ENCODE measurements around the gene FBLN2.
"Not testable (repeated sequence)": the region's sequence is repeated elsewhere in the genome, so short reads cannot be mapped to it uniquely, and the experiment has no call there.

FBLN2 gene

DNA sequence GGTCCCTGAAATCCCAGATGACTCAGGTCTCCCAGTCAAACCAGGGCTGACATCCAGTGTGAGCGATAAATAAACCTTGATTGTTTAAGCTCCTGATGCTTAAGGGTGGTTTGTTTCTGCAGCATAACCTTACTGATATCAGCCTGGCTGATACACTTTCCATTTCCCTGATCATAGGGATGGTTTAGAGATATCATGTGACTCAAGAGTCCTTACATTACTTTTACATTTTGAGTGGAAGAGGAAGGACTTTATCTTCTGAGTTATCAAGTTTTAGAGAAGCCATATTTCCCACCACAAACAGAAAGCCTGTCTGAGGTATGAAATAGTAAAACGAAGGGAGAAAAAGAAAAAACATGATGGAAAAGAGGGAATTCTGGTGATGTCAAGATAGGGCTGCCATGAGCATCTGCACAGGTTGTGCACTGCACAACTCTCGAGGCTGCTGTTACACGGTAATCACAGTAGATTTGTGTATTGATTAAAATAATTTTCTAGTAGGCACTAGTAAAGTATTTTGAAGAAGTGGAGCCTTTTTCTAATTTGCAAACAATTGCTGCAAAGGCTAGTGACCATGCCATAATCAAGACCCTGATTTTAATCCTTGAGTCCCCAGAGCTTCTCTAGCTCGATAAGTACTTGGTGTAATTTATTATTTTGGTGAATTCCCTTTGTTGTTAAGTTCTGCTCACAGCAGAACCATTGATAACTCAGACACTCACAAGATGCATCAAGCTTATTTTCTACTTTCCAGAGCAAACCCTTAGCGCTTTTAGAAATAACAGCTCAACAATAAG is 34.1 kb upstream of the FBLN2 start:
- DNase-seq: no peak

- no peak for DNase-seq
These were observed 32.9 kb upstream of the FBLN2 start for GRCh38 chr3:13515786-13516759.

DNA sequence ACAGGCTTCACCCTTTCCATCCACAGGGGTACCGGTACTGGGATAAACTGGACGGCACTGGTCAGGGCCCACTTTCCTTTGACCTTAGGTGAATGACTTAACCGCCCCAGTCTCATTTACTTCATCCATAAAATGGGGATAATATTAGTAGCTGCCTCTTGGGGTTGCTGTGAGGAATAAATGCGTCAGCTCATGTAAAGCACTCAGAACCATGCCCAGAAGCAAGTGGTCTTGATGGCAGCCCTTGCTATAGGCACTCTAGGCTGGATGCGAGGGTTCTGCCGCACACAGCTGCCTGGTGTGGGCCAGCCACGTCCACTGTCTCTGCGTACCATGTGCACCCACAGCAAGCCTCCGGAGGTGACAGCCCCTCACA is 32.2 kb upstream of the FBLN2 start:
- DNase-seq: no peak

DNA sequence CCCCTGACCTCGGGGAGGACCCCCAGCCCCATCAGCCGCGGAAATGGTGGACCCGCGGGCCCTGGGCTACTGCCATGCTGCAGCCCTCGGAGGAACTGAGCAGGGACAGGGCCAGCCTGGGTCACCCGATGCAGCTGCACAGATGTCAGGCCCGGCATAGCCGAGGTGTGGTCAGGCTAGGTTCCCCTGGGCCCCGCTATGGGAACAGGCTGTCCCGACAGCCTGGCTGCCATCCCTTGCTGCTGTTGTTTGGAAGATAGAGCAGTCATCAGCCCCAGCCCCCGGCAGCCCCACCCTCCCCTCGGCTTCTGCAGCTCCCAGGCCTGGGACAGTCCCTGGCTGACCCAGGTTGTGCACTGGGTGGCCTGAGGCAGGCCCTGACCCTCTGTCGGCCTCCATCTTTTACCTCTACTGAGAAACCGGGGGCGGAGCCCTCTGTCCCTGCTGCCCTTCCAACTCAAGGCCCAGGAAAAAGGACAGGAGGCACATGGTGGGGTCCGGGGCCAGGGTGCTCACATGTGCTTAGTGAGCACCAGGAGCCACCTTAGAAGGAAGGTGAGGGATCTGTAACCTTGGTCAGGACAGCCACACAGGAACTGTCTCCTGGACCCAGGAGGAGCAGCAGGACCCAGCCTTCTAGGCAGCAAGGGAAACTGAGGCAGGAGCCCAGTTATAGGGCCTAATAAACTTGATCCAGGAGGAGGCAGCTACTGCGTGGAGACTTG is 31.5 kb upstream of the FBLN2 start:
- DNase-seq: no peak

GRCh38 chr3:13518516-13518953 is 30.4 kb upstream of the FBLN2 start:
- no peak for DNase-seq

- DNase-seq: no peak
These were observed 29.7 kb upstream of the FBLN2 start for GRCh38 chr3:13519006-13519791.

GRCh38 chr3:13520326-13520880 is 28.5 kb upstream of the FBLN2 start:
- DNase-seq: no peak

DNA sequence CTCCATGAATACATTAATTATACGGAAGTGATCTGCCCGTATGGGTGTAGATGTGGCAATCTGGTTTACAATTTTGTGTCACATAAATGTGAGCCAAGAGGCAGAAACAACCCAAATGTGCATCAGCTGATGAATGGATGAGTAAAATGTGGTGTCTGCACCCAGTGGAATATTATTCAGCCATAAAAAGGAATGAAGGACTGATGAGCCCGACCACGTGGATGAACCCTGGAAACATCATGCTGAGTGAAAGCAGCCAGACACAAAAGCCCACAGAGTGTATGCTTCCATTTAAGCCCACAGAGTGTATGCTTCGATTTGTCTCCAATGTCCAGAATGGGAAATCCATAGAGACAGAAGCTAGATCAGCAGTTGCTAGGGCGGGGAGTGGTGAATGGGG is 27.6 kb upstream of the FBLN2 start:
- no peak for DNase-seq

- DNase-seq: not testable (repeated sequence)
These were observed 27.2 kb upstream of the FBLN2 start for GRCh38 chr3:13521749-13522148.

GRCh38 chr3:13522236-13522635 is 26.7 kb upstream of the FBLN2 start:
- no peak for DNase-seq

- no peak for DNase-seq
These were observed 23.8 kb upstream of the FBLN2 start for GRCh38 chr3:13524979-13525669.

DNA sequence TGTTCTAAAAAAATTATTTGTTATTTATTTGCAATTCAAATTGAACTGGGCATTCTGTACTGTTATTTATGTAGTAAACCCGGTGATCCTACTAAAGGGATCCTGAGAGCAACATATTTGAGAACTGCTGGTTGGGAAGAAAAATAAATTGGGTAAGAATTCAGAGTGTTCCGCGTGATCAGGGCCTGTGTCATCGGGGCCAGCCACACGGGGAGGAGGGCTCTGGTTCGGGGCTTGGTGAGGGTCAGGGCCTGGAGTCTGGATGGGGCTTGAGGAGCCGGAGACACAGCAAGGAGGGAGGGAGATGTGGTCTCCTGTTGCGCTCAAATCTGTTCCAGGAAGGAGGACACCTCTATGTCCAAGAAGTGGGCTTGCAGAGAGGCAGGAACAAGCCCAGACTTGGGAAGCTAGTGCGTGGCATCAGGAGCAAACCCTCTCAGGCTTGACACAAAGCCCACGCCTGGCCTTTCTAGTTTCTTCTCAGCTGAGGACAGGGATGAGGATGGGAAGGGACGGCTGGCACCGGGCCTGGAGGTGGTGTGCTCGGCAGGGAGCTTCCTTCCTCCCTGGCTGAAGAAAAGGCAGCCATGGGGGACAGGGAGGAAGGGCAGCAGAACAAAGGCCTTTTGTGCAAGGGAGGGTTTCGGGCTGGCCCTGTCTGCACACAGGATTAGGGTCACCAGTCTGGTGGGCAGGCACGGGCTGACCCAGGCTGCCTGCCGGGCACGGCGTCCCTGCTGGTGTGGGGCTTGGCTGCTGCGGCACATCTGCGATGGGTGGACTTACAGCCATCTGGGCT is 22.9 kb upstream of the FBLN2 start:
- DNase-seq: no peak

DNA sequence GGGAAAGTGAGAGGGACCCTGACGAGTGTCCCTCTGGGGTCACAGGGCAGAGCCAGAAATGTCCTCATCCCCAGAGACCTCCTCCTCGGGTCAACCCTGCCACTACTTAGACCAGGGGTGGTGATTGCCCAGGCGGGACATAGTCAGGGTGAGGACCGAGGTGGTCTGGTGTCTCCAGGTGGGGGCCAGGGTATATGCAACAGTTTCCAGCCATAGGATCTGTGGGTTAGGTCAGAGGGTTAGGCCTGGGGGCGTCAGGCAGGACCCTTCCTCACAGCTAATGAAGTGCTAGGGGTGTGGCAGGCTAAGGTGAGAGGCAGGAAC is 22.3 kb upstream of the FBLN2 start:
- DNase-seq: no peak

GRCh38 chr3:13528217-13528867 is 20.6 kb upstream of the FBLN2 start:
- no peak for DNase-seq

DNA sequence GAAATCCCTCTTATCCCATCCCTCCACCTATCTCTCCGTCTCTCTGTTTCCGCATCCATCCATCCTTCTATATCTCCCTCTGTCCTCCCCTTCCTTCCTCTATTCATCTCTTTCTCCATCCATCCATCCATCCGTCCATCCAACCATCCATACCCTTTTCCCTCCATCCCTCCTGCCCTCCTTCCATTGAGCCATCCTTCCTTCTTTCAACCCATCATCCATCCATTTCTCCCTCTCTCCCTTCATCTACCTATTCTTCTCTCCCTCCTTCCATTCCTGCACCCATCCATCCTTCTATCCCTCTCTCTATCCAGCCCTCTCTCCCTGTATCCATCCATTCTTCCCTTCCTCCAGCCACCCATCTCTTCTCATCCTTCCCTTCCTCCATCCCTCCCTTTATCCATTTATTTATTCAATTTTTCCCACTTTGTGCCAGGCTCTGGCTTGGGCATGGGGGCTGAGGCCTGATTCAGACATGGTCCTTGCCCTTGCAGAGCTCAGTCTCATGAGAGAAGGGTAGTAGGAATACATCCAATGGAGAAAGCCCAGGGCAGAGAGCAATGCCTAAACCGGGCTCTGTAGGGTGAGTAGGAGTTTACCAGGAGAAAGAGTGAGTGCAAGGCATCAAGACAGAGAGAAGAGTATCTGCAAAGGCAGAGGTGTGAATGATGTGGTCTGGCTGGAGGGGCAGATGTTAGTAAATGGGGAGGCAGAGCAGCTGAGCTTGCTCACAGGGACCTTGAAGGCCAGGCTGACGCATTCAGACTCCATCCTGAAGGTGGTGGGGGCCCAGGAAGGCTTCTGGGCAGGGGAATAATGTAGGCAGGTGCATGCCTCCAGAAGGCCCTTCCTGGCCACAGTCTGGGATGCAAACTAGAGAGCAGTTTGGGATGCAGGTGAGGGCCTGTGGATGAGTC is 19.5 kb upstream of the FBLN2 start:
- DNase-seq: no peak

DNA sequence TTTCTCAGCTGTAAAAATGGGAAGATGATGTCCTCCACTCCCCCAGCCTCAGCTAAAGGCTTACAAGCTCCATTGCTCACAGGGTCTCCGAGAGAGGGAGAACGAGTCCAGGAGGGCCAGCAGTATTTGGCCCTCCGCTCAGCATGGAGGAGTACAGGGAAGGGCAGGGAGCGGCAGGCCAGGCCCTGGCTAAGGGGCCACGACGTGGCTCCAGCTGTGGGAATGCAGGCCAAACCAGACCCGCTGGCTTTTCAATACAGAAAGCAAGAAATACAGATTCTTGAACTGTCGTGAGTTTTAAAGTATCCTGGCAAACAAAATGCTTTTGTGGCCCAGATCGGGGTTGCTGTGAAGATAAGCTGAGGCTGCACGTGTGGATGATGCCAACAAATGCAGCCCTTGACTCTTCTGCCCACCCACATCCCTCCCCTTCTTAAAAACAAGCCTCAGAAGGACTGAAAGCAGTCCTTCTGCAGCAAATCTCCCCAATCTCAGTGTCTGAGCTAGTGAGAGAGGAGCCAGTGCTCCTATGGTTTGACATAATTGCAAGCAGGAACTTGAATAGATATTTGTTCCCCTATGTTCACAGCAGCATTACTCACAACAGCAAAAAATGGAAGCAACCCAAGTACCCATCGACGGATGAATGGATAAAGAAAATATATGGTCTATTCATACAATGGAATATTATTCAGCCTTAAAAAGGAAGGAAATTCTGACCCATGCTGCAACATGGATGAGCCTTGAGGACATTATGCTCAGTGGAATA is 18.5 kb upstream of the FBLN2 start:
- DNase-seq: no peak

- no peak for DNase-seq
These were observed 16.8 kb upstream of the FBLN2 start for GRCh38 chr3:13532085-13532484.

DNA sequence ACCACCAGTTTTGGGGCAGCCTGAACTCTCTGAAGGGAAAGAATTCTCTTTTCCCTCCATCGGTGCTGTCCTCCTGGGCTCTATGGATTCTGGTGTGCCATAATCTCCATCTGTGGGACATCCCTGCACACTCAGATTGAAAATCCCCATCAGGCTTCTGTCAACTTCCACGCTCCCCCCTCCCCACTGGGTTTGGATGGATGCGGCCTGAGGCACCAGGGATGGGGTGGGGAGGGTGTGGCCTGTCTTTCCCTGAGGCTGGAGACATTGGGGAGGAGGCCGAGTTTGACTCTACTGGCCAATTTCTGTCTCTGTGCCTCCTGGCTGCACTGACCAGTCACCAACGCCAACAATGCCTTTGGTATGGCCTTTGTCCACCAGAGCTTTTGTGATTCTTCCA is 16.3 kb upstream of the FBLN2 start:
- no peak for DNase-seq
